Eye (tissue), 1 donor: ENCODE results near the gene ASPDH.

Experiments used
- DNase-seq: peaks from one replicate; pipeline ENCODE4 v3.0.0-alpha.2; 2015

ASPDH gene

GRCh38 chr19:50494186-50495019, 19.3 kb downstream of the ASPDH start:
- DNase-seq, result no peak

- no peak for DNase-seq
Observed at GRCh38 chr19:50493171-50493570, 20.5 kb downstream of the ASPDH start.

DNA sequence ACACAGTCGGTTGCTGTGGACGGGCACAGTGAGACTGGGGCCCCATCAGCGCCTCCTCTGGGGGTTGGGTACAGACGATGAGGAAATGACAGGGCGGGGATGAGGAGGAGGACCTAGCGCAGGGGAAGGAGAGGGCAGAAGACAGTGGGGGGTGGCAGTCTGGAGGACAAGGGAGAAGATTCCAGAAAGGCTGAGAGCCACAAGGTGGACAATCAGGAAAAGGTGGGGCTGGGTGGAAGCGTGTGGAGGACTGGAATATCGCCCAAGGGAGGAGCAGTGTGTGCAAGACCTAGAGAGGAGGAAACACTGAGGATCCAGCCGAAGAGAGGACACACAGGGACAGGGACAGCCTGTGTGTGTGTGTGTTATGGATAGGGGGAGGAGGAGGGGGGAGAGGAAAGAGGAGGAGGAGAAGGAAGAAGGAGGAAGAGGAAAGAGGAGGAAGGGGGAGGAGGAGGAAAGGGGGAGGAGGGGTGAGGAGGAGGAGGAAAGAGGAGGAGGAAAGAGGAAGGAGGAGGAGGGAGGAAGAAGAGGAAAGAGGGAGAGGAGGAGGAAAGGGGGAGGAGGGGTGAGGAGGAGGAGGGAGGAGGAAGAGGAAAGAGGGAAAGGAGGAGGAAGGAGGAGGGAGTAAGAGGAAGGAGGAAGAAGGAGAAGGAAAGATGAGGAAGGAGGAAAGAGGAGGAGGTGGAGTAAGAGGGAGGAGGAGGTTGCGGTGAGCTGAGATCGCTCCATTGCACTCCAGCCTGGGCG, 21.2 kb downstream of the ASPDH start:
- DNase-seq, result peak; percentile 51

GRCh38 chr19:50490991-50491472, 22.7 kb downstream of the ASPDH start:
- no peak for DNase-seq

- no peak for DNase-seq
Observed at GRCh38 chr19:50490411-50490811, 23.3 kb downstream of the ASPDH start.

GRCh38 chr19:50489461-50490011, 24.2 kb downstream of the ASPDH start:
- no peak for DNase-seq

GRCh38 chr19:50488389-50489194, 25.1 kb downstream of the ASPDH start:
- DNase-seq, result no peak

- peak; percentile 61 for DNase-seq
Observed at GRCh38 chr19:50486823-50487515, 26.7 kb downstream of the ASPDH start.

DNA sequence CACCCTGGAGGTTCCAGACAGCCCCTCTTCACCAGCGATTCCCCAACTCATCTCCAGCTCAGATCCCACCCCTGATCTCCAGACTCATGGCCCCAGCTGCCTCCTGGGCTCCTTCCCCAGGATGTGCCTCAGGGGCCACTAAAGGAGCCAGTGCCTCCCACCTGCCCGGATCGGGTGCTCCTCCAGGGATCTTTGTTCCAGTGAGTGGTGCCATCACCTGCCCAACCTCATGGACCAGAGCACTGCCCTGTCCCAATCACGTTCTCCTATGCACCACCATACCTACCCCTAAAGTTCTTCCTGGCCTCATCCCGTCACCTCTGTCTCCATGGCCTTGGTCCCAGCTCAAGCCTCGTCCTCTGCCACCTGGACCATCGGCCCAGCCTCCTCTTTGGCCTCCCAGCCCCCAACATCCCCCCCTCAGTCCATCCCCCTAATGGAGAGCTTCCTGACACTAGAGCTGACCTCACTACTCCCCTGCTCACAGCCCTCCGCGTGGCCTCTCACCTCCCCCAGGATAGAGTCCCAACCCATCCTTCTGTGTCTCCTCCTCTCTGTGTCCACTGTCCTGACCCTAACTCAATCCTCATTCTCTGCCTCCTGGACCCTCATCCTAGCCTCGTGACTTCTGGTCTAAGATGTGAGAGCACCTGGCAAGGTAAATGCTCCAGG, 28.3 kb downstream of the ASPDH start:
- DNase-seq, result no peak

DNA sequence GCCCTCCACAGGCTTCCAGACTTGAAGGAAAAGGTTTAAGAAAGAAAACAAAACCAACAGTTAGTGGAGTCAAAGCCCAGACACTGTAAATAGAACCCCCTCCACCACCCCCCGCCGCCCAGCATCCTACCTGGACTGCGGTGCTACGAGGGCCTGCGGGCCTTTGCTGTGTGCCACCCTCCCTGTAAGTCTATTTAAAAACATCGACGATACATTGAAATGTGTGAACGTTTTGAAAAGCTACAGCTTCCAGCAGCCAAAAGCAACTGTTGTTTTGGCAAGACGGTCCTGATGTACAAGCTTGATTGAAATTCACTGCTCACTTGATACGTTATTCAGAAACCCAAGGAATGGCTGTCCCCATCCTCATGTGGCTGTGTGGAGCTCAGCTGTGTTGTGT, 30.8 kb downstream of the ASPDH start:
- no peak for DNase-seq

DNA sequence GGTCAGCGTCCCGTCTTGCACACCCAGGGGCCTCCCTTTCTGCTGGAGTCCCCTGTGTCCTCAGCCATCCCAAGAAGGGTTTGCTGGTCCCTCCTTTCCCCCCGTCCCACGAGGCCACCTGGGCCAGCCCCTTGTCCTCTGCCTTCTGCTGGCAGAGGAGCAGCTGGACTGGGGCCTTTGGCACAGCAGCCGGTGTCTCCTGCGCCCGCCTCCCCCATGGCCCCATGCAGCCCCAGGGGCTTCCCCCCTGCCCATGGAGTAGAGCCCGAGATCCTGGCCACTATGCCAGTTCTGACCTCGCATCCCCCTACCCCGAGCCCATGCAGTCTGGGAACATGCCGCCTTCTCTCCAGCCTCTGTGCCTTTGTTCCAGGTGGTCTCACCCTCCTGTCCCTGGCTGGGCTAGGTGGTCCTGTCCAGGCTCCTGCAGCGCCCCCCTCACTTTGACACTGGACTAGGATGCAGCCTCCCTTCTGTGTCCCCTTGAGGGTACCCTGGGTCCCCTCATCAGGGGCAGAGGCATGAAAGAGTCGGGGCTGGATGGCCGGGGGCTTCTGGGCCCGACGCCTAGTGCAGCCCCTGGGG, 31.4 kb downstream of the ASPDH start:
- no peak for DNase-seq

DNA sequence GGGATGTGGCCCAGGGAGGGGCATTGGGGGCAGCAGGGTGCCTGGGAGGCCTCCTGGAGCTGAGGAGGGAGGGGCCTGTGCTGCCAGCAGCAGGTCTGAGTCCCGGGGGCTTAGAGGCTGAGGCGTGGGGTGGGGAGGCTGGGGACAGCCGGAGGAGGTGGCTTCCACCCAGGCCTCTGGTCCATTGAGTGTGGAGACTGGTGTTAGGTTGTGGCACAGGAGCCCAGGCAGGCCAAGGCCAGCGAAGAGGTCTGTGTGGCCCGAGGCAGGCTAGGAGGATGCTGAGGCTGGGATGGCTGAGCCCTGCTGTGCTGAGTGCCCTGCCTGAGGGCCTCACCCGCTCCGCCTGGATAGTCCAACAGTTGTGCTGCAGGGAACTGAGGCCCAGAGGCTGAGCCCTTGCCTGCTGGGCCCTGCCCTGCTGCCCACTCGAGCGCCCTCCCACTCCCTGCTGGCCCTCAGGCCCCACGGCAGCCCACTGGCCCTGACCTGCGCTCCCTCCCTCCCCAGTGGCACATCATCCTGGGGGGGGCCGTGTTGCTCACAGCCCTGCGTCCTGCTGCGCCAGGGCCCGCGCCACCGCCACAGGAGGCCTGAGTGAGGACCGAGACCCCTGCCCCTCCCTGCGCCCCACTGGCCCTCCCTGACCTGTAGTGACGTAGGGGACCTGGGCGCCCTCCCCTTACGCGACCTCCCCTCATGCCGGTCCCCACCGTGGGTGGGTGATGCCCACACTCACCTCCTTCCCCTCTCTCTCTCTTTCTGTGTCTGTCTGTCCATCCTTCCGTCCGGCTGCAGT, 32.2 kb downstream of the ASPDH start:
- no peak for DNase-seq

- DNase-seq, result no peak
Observed at GRCh38 chr19:50480281-50481111, 33.2 kb downstream of the ASPDH start.

GRCh38 chr19:50479761-50480251, 33.9 kb downstream of the ASPDH start:
- DNase-seq, result no peak

GRCh38 chr19:50478901-50479715, 34.6 kb downstream of the ASPDH start:
- no peak for DNase-seq

GRCh38 chr19:50477751-50478515, 35.8 kb downstream of the ASPDH start:
- no peak for DNase-seq

DNA sequence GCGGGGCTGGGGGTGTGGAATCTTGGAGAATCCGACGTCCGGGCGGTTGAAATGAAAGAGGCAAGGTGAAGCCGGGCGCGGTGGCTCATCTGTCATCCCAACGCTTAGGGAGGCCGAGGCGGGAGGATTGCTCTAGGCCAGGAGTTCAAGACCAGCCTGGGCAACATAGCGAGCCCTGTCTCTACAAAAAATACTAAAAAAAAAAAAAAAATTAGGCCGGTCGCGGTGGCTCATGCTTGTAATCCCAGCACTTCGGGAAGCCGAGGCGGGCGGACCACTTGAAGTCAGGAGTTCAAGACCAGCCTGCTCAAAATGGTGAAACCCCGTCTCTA, 36.8 kb downstream of the ASPDH start:
- no peak for DNase-seq
